DOHH2 (cell line): ENCODE data around the gene RXFP4.

Source experiments
- H3F3A ChIP-seq: fragments of 200-600 bp; sonication (generic), shearing (Covaris generic); 2 replicates; pipeline ENCODE4 v1.6.0; 2016; ENCODE audit warnings: antibody characterized with exemption, mild to moderate bottlenecking; ENCODE audit not compliant: control insufficient read depth, insufficient read depth
- H3K27ac ChIP-seq: fragments of 200-600 bp; sonication (generic); 2 replicates; pipeline ENCODE4 v1.5.1; 2014; ENCODE audit warnings: low read depth, mild to moderate bottlenecking, low read length, moderate library complexity
- H3K27me3 ChIP-seq: fragments of 200-600 bp; sonication (generic); 2 replicates; pipeline ENCODE4 v1.6.1; 2014; ENCODE audit warnings: mild to moderate bottlenecking, low read length, mixed read lengths; ENCODE audit not compliant: control insufficient read depth
- H3K36me3 ChIP-seq: fragments of 200-600 bp; sonication (generic); 2 replicates; pipeline ENCODE4 v1.6.1; 2014; ENCODE audit warnings: mild to moderate bottlenecking, low read length, moderate library complexity, mixed read lengths; ENCODE audit not compliant: control insufficient read depth
- H3K4me1 ChIP-seq: fragments of 200-600 bp; sonication (generic); 2 replicates; pipeline ENCODE4 v1.6.1; 2014; ENCODE audit warnings: mild to moderate bottlenecking, low read length, mixed read lengths; ENCODE audit not compliant: control insufficient read depth
- H3K4me2 ChIP-seq: fragments of 200-600 bp; sonication (generic); 2 replicates; pipeline ENCODE4 v1.6.0; 2014; ENCODE audit warnings: mild to moderate bottlenecking, low read length, moderate library complexity
- H3K4me3 ChIP-seq: fragments of 200-600 bp; sonication (generic); 2 replicates; pipeline ENCODE4 v1.5.1; 2014; ENCODE audit warnings: mild to moderate bottlenecking, low read length, mixed read lengths
- H3K79me2 ChIP-seq: fragments of 200-600 bp; sonication (generic); 2 replicates; pipeline ENCODE4 v1.6.1; 2014; ENCODE audit warnings: mild to moderate bottlenecking, low read length, mixed read lengths; ENCODE audit not compliant: control insufficient read depth
- H3K9me2 ChIP-seq: fragments of 200-600 bp; sonication (generic); replicated peaks from 2 replicates; pipeline ENCODE4 v1.6.1; 2014; ENCODE audit warnings: mild to moderate bottlenecking, low read length, mixed read lengths; ENCODE audit not compliant: control insufficient read depth
- H3K9me3 ChIP-seq: fragments of 200-600 bp; sonication (generic); 2 replicates; pipeline ENCODE4 v1.6.1; 2014; ENCODE audit warnings: antibody characterized with exemption, low read length, mixed read lengths; ENCODE audit not compliant: control insufficient read depth, insufficient read depth
- H4K20me1 ChIP-seq: fragments of 200-600 bp; sonication (generic); 2 replicates; pipeline ENCODE4 v1.6.0; 2014; ENCODE audit warnings: low read depth, mild to moderate bottlenecking, antibody characterized with exemption, low read length, moderate library complexity; ENCODE audit not compliant: control insufficient read depth, insufficient read depth
- CTCF ChIP-seq: fragments of 200-600 bp; sonication (generic); IDR thresholded peaks from one replicate; pipeline ENCODE4 v1.5.1; 2014; ENCODE audit warnings: antibody characterized with exemption, mild to moderate bottlenecking, low read depth, low read length; ENCODE audit not compliant: poor library complexity, severe bottlenecking
- EZH2phosphoT487 ChIP-seq: fragments of 200-600 bp; sonication (generic); IDR thresholded peaks from 2 replicates; pipeline ENCODE4 v1.6.1; 2017; ENCODE audit warnings: borderline replicate concordance, mild to moderate bottlenecking, antibody characterized with exemption, low read length, moderate library complexity, mixed read lengths

Gene RXFP4

DNA sequence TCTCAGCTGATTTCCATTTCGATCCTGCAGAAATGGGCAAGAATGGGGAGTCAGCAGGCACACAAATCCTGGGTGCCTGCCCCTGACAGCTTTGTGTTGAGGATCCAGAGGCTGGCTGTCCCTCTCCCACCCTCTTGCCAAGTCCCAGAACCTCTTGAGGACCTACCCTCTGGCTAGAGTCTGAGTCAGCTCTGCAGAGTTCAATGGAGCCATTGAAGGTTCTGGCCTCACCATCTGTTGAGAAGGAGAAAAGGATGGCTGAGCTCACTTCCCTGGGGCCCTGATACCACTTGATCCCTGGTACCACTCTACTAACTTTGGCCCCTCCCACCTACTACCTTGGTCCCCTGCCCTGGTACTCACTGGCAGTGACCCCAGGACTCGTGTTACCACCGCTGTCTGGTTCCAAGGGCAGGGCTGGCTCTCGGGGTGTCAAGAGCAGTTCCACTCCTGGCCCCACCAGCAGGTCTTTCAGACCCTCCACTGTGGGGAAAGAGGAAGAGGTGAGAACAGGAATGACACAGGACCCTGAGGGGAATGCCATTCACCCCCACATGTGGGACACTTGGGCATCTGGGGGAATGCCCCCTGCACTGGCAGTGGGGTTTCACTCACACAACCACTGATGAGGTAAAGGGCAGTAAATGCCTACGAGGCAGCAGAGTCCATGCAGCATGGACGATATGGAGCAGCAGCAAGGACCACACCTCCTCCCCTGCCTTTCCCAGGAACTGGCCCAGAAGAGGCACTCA, 10.5 kb downstream of the RXFP4 start:
- Histone ChIP-seq H3K9me3 (no peaks in the 10 kb centered on the region), H3K36me3 (peaks cover 84% of the 10 kb centered on the region), H4K20me1 (no peaks in the 10 kb centered on the region), H3K4me1 (peaks cover 14% of the 10 kb centered on the region), H3F3A (no peaks in the 10 kb centered on the region), H3K9me2 (no peaks in the 10 kb centered on the region), H3K4me3 (no peak overlapping the region), H3K4me2 (no peak overlapping the region), H3K27me3 (no peaks in the 10 kb centered on the region), H3K79me2 (no peaks in the 10 kb centered on the region), H3K27ac (no peak overlapping the region)
- no peak for TF ChIP-seq EZH2phosphoT487
- no peak for TF ChIP-seq CTCF

GRCh38 chr1:155952505-155952890, 11.1 kb downstream of the RXFP4 start:
- Histone ChIP-seq H3K9me2 (no peaks in the 10 kb centered on the region), H3K36me3 (peaks cover 84% of the 10 kb centered on the region), H3F3A (no peaks in the 10 kb centered on the region), H3K79me2 (0 out of 2 replicates have a peak, but pooled peaks cover under 1% of the 10 kb centered on the region), H3K4me1 (peaks cover 9% of the 10 kb centered on the region), H3K27ac (no peak overlapping the region), H3K27me3 (no peaks in the 10 kb centered on the region), H3K4me3 (no peak overlapping the region), H3K4me2 (no peak overlapping the region), H4K20me1 (no peaks in the 10 kb centered on the region), H3K9me3 (no peaks in the 10 kb centered on the region)
- no peak for TF ChIP-seq EZH2phosphoT487
- TF ChIP-seq CTCF: no peak

DNA sequence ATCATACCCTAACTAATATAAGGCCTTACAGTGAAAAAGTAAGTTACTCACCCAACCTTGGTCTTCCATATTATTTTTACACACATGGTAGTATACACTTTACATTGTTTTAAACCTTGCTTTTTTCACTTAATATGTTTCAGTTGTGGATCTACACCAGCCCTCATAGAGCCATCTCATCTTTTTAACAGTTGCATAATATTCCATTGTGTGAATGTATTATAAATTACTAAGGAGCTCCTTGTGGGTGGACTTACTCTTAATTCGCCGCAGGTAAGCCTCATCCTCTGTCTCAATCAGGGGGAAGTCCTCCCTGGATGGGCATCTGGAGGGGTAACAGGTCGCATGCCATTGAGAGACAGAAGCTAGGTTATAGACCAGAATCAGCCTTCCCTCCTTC, 13.2 kb downstream of the RXFP4 start:
- Histone ChIP-seq H3K4me3 (no peak overlapping the region), H3K27ac (no peak overlapping the region), H3K79me2 (0 out of 2 replicates have a peak, but pooled peaks cover 4% of the 10 kb centered on the region), H3K9me2 (no peaks in the 10 kb centered on the region), H3K4me2 (no peak overlapping the region), H3K27me3 (no peaks in the 10 kb centered on the region), H4K20me1 (no peaks in the 10 kb centered on the region), H3K9me3 (no peaks in the 10 kb centered on the region), H3K4me1 (peaks cover 9% of the 10 kb centered on the region), H3F3A (0 out of 2 replicates have a peak, but pooled peaks cover 2% of the 10 kb centered on the region), H3K36me3 (peaks cover 92% of the 10 kb centered on the region)
- no peak for TF ChIP-seq EZH2phosphoT487
- no peak for TF ChIP-seq CTCF
